Measurements from ENCODE around the gene HSDL1. TPM values are rescaled to one million over a fixed set of nuclear protein-coding genes. Genes with fewer than 3 reads are reported as not detected.

The HSDL1 gene
- total and polyA plus RNA-seq, 2 donors (not counting 1 experiment from before 2014, with no cell fraction given) = 12.4 to 30.8 TPM

DNA sequence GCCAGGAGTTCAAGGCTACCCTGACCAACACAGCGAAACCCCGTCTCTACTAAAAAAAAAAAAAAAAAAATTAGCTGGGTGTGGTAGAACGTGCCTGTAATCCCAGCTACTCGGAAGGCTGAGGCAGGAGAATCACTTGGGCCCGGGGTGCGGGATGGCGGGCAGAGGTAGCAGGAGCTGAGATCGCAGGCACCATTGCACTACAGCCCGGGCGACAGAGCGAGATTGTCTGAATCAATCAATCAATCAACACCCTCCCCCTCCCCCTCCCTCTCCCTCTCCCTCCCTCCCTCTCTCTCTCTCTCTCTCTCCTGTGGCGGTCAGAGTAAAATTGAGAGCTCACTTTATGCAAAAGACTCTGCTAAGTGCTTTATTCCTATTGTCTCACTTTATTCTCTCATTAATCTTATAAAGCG, 1.2 kb downstream of the HSDL1 start:
- H3K27me3 Mint-ChIP-seq = peaks cover 12% of the 10 kb centered on the region
- DNase-seq = no peak
- no peak for TF ChIP-seq EZH2 (IDR thresholded peaks at IDR 0.05; ENCODE audit: borderline replicate concordance, insufficient read depth, low read depth, low read length, poor library complexity, severe bottlenecking)
- no peak for TF ChIP-seq CTCF (IDR thresholded peaks at IDR 0.05)
- H3K4me1 ChIP-seq (ENCODE audit: control insufficient read depth in 2 of 2, insufficient read depth in 2 of 2, low read length in 2 of 2) = peaks cover 3 to 14% of the 10 kb centered on the region in 2 donors
- H3K9me3 Mint-ChIP-seq (ENCODE audit: insufficient read depth) = no peaks in the 10 kb centered on the region
- peak overlapping the region; percentile 96 for H3K4me3 Mint-ChIP-seq
- H3K4me3 ChIP-seq (ENCODE audit: control extremely low read depth in 1 of 5, extremely low read depth in 1 of 5, insufficient read depth in 1 of 5, low read depth in 2 of 5, low read length in 4 of 5) = peak overlapping the region in 4 of 5 experiments; percentile 75 to 80 (median 76)
- H3K9ac ChIP-seq (ENCODE audit: low read length) = peak overlapping the region; percentile 85
- H3K27ac Mint-ChIP-seq = peak overlapping the region; percentile 91
- peaks cover 14% of the 10 kb centered on the region for H3K4me1 Mint-ChIP-seq
- H2AFZ ChIP-seq (ENCODE audit: insufficient read depth, low read depth, low read length, poor library complexity, severe bottlenecking) = peak overlapping the region; percentile 87
- peaks cover 54% of the 10 kb centered on the region for H3K79me2 ChIP-seq (ENCODE audit: control insufficient read depth, insufficient read depth, low read length)
- H3K4me2 ChIP-seq (replicated peaks; ENCODE audit: low read depth, low read length, poor library complexity, severe bottlenecking) = peak overlapping the region; percentile 79
- H3K36me3 ChIP-seq (replicated peaks in 1 of 2; ENCODE audit: control extremely low read depth in 1 of 2, control insufficient read depth in 1 of 2, extremely low read depth in 1 of 2, insufficient read depth in 2 of 2, low read length in 1 of 2) = no peaks in the 10 kb centered on the region
- ATAC-seq (ENCODE audit: low read depth) = no peak
- CTCF ChIA-PET = interaction anchor here (2.1 kb wide), 1 partner anchor 11 kb away, joined by 6 read pairs; no protein-coding TSS in a partner anchor
- intact Hi-C loops (cut with micrococcal nuclease) = loop anchor here (5.0 kb wide), 2 partner anchors 56 to 884 kb away; partner anchors contain the start of gene KIAA0513
- POLR2A ChIA-PET = interaction anchor here (0.6 kb wide), 1 partner anchor 25 kb away, joined by 3 read pairs; no protein-coding TSS in a partner anchor
- H3K27ac ChIP-seq (ENCODE audit: low read length in 2 of 2) = no peak overlapping the region
- H3K9me3 ChIP-seq (ENCODE audit: control extremely low read depth in 1 of 3, control insufficient read depth in 2 of 3, insufficient read depth in 1 of 3, low read length in 2 of 3) = no peaks in the 10 kb centered on the region
- H3K27me3 ChIP-seq (replicated peaks in 1 of 4; ENCODE audit: control extremely low read depth in 1 of 4, control insufficient read depth in 3 of 4, insufficient read depth in 4 of 4, low read length in 3 of 4) = peaks cover 0 to 2% (median 0%) of the 10 kb centered on the region in 4 experiments
- peaks cover 10% of the 10 kb centered on the region for H4K20me1 ChIP-seq (ENCODE audit: control insufficient read depth, insufficient read depth, low read length, poor library complexity, severe bottlenecking)
- 93% methylated on average over 5 of the region's 13 CpGs for WGBS (ENCODE audit: insufficient coverage)

DNA sequence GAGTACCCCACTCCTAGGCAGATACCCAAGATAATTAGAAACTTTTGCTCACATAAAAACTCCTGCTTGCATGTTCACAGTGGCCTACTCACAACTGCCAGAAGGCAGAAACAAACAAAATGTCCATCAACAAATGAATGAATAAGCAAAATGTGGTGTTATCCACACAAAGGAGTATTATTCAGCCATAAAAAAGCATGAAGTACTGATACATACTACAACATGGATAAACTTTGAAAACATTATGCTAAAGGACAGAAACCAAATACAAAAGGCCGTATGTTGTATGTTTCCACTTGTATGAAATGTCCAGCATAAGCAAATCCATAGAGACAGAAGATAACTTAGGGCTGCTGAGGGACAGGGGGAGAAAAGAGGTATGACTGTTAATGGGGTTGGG, 1.9 kb downstream of the HSDL1 start:
- no peak for DNase-seq
- H3K79me2 ChIP-seq (ENCODE audit: control insufficient read depth, insufficient read depth, low read length) = peaks cover 60% of the 10 kb centered on the region
- H3K36me3 ChIP-seq (replicated peaks in 1 of 2; ENCODE audit: control extremely low read depth in 1 of 2, control insufficient read depth in 1 of 2, extremely low read depth in 1 of 2, insufficient read depth in 2 of 2, low read length in 1 of 2) = no peaks in the 10 kb centered on the region
- H3K4me2 ChIP-seq (replicated peaks; ENCODE audit: low read depth, low read length, poor library complexity, severe bottlenecking) = no peak overlapping the region
- Mint-ChIP-seq H3K27me3 (peaks cover 10% of the 10 kb centered on the region), H3K9me3 (ENCODE audit: insufficient read depth) (no peaks in the 10 kb centered on the region), H3K4me1 (peaks cover 14% of the 10 kb centered on the region), H3K27ac (no peak overlapping the region), H3K4me3 (peak overlapping the region; percentile 96)
- H4K20me1 ChIP-seq (ENCODE audit: control insufficient read depth, insufficient read depth, low read length, poor library complexity, severe bottlenecking) = peaks cover 10% of the 10 kb centered on the region
- POLR2A ChIA-PET = no interaction called here
- WGBS (ENCODE audit: insufficient coverage) = no CpG with 5 or more reads among the region's 1 CpG
- ATAC-seq (ENCODE audit: low read depth) = no peak
- no peak overlapping the region for H3K9ac ChIP-seq (ENCODE audit: low read length)
- intact Hi-C loops (cut with micrococcal nuclease) = loop anchor here (5.0 kb wide), 2 partner anchors 56 to 884 kb away; partner anchors contain the start of gene KIAA0513
- TF ChIP-seq EZH2 (IDR thresholded peaks at IDR 0.05; ENCODE audit: borderline replicate concordance, insufficient read depth, low read depth, low read length, poor library complexity, severe bottlenecking) (no peak), CTCF (IDR thresholded peaks at IDR 0.05) (no peak)
- H3K27me3 ChIP-seq (replicated peaks in 1 of 4; ENCODE audit: control extremely low read depth in 1 of 4, control insufficient read depth in 3 of 4, insufficient read depth in 4 of 4, low read length in 3 of 4) = peaks cover 0 to 2% (median 0%) of the 10 kb centered on the region in 4 experiments
- CTCF ChIA-PET = interaction anchor here (2.1 kb wide), 1 partner anchor 10 kb away, joined by 6 read pairs; no protein-coding TSS in a partner anchor
- H2AFZ ChIP-seq (ENCODE audit: insufficient read depth, low read depth, low read length, poor library complexity, severe bottlenecking) = no peak overlapping the region
- no peak overlapping the region for H3K4me3 ChIP-seq (ENCODE audit: control extremely low read depth in 1 of 5, extremely low read depth in 1 of 5, insufficient read depth in 1 of 5, low read depth in 2 of 5, low read length in 4 of 5)
- H3K27ac ChIP-seq (ENCODE audit: low read length in 2 of 2) = no peak overlapping the region
- H3K4me1 ChIP-seq (ENCODE audit: control insufficient read depth in 2 of 2, insufficient read depth in 2 of 2, low read length in 2 of 2) = peaks cover 3 to 14% of the 10 kb centered on the region in 2 donors
- H3K9me3 ChIP-seq (ENCODE audit: control extremely low read depth in 1 of 3, control insufficient read depth in 2 of 3, insufficient read depth in 1 of 3, low read length in 2 of 3) = no peaks in the 10 kb centered on the region

Data from B cell (primary cell).